Stimulated activated CD8-positive, alpha-beta memory T cell treated with anti-CD3 and anti-CD28 coated beads, Interleukin-2, amount 100 ng/mL, for 48 hours (primary cell): ENCODE results near the gene FNDC5.

Source experiments
- DNase-seq, 2 donors: peaks; one replicate each; pipeline ENCODE4 v3.0.0-alpha.2; 2020; ENCODE audit warnings: low read depth in 2 of 2

The FNDC5 gene

GRCh38 chr1:32864375-32865019 is 6.2 kb downstream of the FNDC5 start:
- DNase-seq = no peak

GRCh38 chr1:32863881-32864245 is 6.8 kb downstream of the FNDC5 start:
- no peak for DNase-seq

- no peak for DNase-seq
These were observed 7.4 kb downstream of the FNDC5 start for GRCh38 chr1:32863218-32863880.

DNA sequence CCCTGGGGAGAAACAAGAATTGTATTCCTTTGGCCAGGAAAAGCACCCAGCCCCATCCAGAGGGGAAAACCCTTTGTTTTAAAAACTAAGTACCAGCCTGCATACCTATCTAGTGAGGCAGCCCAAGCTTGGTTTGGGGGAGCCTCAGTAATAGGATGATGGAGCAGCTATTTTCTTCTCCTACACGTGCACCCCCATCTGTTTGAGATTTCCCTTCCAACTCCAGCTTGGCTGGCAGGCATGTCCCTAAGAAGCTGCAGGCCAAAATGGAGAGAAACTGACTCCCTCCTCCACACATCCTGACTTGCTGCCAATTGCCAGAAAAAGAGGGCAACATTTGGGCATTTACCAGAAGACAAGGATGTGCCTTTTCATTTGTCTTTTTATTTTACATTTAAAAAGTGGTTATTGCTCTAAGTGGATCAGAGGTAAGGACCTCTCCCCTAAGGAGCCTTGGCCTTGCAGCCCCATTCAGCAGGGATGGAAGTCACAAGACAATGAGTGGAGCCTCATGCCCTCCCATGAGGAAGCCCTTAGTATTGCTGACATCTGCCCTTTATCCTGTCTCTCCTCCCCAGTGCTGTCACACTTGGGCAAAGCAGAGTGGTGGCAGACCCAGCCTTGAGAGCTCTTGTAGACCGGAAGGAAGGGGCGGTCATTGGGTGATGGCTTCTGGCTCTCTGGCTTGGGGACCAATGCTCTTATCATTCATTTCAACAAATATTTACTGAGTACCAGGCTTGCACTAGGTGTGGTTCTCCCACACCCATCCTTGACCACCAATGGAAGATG is 8.6 kb downstream of the FNDC5 start:
- no peak for DNase-seq

DNA sequence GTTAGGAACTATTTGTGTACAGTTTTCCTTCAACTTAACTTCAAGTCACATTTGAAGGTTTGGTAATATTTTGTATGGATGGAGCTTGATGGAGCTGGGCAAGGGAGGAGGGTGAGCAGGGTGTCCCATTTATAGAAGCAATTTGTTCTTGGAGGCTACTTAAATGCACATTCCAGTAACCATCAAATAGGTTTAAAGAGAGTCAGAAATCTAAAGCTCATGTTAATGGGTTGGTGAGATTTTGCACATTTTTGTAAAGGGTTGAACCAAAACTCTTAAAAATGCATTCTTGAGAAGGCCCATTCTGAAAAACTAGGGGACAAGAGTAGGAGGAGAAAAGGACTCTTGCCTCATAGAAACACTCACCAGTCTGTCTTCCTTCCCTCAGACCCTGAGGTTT is 10.1 kb downstream of the FNDC5 start:
- no peak for DNase-seq

- no peak for DNase-seq
These were observed 10.8 kb downstream of the FNDC5 start for GRCh38 chr1:32859915-32860314.

DNA sequence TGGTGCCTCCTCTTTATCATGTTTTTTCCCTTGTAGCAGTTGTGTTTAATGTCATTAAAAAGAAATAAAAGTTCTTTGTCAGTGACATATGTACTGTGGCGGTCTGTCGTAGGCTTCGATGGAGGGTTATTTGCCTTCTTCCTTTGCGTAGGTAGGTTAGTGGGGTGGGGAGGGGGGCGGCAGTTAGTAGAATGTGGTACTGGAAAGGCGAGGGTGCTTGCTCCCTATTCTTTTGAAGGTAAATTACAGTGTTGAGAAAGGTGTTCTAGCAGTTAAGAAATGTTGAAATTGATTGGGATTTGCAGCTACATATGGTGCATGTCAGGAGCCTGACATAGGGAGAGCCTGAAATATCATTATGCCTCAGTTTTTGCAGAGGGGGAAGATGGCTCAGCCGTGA is 11.9 kb downstream of the FNDC5 start:
- DNase-seq = no peak

- DNase-seq = no peak
These were observed 12.6 kb downstream of the FNDC5 start for GRCh38 chr1:32858136-32858535.

GRCh38 chr1:32855861-32856617 is 14.7 kb downstream of the FNDC5 start:
- no peak for DNase-seq

- DNase-seq = no peak
These were observed 22.2 kb downstream of the FNDC5 start for GRCh38 chr1:32848354-32849063.

DNA sequence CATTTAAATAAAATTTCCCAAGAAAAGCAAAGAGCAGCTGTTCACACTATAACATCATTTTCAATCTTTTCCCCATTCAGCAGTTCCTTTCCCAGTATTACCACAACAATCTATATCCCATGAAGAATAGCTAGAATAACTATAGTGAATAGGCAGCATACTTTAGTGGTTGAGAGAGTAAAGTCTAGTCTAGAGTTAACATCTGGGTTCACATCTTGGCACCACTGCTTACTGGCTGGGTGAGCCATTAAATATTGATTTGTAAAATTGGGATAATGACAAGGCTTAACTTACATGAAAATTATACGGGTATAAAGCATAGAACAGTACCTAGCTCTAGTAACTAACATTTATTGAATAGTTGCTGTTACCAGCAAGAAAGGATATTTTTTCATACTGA is 38.8 kb downstream of the FNDC5 start:
- DNase-seq = no peak

- no peak for DNase-seq
These were observed 40.4 kb downstream of the FNDC5 start for GRCh38 chr1:32830092-32830852.

DNA sequence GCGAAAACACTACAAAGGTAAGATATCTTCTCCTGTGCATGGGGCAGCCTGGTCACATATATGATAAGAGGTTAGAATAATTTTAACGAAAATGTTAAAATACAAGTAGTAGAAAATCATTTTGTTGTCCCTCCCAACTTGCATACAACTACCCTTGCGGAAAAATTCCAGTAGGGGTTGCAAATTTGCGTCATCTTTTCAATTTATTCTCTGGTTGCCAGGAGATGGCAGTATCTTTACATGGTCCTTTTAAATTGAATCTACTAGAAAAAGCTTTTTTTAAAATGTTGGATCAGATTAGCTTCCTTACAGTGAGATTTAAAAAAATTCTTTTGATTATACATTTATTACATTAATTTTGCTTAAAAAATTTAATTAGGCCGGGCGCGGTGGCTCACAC is 42.4 kb downstream of the FNDC5 start:
- no peak for DNase-seq

GRCh38 chr1:32825181-32825580 is 45.5 kb downstream of the FNDC5 start:
- no peak for DNase-seq

- no peak for DNase-seq
These were observed 51.7 kb downstream of the FNDC5 start for GRCh38 chr1:32818804-32819541.

DNA sequence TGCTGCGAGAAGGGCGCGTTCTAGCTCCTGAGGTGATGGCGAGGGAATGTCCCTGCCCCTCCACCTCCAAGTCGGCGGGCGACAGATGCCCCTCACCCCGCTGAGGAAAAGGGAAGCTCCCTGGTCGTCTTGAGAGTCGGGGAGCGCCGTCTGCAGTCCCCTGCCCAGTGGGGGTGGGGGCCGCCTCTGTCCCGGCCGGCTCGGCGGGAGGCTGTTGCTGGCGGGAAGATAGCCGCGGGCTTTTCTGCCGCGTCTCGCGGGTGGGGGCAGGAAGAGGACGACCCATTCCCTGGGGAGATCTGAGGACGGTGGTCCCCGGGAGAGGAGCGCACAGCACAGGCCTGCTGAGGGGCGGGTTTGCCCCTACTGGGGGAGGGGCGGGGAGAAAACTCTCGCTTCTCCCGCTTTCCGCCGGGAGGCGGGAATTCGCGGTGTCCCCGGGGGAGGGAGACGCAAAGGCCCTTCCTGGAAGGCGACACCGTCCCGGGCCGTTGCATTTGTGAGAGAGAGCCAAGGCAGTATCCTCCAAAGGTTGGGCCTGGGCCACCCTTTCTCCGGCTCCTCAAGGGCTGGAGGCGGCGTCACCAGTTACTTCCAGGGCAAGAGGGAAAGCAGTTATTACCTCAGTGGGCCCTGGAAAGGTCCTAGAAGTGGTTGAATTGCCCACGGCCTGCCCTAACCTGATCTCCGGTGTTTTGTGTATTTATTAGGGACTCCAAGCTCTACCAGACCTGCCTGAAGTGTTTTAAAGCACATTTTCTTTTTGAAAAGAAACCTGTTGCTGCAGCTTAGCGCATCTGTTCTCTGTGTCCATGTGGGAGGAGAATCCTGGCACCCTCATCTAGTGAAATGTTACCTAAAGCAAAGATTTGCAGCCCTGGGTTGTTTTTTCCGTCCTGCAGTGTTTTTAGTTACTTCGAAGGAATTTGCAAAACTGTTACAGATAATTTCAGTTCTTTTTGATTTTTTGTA is 52.6 kb downstream of the FNDC5 start:
- DNase-seq = peak in 1 of 2 donors; percentile 17

DNA sequence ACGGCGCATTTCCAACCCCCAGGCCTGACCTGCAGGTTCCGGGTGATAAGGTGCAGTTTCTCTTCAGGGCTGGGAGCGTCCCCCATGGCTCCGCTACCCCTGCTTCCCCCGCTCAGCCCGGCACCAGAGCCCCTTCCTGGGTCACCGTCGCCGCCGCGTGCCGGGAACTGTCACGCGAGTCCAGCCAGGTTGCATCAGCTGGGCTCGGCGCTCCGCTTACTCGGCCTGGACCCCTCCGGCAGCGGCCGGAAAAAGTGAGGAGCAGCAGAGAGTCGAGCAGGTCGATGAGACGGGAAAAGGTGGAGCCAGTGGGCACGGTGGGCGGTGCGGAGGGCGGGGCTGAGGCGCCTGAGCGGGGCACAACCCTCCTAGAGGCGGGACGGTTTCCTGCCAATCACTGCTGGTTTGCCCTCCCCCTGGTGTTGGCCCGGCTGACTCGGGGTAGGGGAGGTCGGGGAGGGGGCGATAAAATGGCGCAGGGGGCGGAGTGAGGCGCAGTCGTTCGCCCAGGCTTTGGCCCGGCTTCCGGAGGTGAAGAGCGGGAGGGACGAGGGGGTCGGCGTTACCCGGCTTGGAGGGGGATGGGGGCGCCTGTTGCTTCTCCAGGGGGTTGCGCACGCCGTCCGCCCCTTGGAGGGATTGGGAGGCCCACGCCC is 53.4 kb downstream of the FNDC5 start, which contains the start of the genes S100PBP and YARS1:
TSS of gene S100PBP (plus strand) at position 495 of the 656 bp plus-strand sequence. CDS start 8,447 bp downstream, outside the sequence.
TSS of gene YARS1 (minus strand) at position 200 of the 656 bp plus-strand sequence. CDS start at position 86, 114 bp downstream.
- peak; percentile 100 for DNase-seq

GRCh38 chr1:32816676-32817158 is 54.0 kb downstream of the FNDC5 start:
- no peak for DNase-seq
